PC-9 (cell line): ENCODE results near the gene RABGGTA.

Source experiments
- EZH2 ChIP-seq: fragments of 200-600 bp; sonication (generic); IDR thresholded peaks from 2 replicates; pipeline ENCODE4 v1.8.0; 2017; ENCODE audit warnings: antibody characterized with exemption, low read depth
- TF ChIP-seq, protein P1 (sequence below): fragments of 200-600 bp; sonication (generic); conservative IDR thresholded peaks from 2 replicates; pipeline ENCODE4 v1.6.1; 2017; ENCODE audit warnings: mixed run types, antibody characterized with exemption, mild to moderate bottlenecking, moderate library complexity

GRCh38 chr14:24311837-24312615 lies 40.6 kb upstream of the RABGGTA start:
- TF ChIP-seq, protein P1, sequence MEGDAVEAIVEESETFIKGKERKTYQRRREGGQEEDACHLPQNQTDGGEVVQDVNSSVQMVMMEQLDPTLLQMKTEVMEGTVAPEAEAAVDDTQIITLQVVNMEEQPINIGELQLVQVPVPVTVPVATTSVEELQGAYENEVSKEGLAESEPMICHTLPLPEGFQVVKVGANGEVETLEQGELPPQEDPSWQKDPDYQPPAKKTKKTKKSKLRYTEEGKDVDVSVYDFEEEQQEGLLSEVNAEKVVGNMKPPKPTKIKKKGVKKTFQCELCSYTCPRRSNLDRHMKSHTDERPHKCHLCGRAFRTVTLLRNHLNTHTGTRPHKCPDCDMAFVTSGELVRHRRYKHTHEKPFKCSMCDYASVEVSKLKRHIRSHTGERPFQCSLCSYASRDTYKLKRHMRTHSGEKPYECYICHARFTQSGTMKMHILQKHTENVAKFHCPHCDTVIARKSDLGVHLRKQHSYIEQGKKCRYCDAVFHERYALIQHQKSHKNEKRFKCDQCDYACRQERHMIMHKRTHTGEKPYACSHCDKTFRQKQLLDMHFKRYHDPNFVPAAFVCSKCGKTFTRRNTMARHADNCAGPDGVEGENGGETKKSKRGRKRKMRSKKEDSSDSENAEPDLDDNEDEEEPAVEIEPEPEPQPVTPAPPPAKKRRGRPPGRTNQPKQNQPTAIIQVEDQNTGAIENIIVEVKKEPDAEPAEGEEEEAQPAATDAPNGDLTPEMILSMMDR: no peak
- no peak for TF ChIP-seq EZH2
